ENCODE measurements around the gene TRIM72.

- TF ChIP-seq CTCF (IDR thresholded peaks at IDR 0.05) = no peak
- no peak for TF ChIP-seq POLR2A (IDR thresholded peaks at IDR 0.05)
Observed at GRCh38 chr16:31200821-31201568, 12.9 kb upstream of the TRIM72 start.
